ENCODE measurements around the gene PSMC2.

DNA sequence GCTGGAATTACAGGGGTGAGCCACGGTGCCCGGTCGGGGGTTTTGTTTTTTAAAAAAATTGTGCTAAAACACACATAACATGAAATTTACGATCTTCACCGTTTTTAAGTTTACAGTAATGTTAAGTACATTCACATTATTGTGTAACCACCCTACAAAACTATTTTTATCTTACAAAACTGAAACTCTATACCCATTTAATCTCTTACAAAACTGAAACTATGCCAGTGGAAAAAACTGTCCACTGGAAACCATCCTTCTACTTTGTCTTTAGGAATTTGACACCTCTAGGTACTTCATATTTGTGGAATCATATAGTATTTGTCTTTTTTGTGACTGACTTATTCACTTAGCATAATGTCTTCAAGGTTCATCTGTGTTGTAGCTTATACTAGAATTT is 1.0 kb upstream of the PSMC2 start:
- TF ChIP-seq, protein P1, sequence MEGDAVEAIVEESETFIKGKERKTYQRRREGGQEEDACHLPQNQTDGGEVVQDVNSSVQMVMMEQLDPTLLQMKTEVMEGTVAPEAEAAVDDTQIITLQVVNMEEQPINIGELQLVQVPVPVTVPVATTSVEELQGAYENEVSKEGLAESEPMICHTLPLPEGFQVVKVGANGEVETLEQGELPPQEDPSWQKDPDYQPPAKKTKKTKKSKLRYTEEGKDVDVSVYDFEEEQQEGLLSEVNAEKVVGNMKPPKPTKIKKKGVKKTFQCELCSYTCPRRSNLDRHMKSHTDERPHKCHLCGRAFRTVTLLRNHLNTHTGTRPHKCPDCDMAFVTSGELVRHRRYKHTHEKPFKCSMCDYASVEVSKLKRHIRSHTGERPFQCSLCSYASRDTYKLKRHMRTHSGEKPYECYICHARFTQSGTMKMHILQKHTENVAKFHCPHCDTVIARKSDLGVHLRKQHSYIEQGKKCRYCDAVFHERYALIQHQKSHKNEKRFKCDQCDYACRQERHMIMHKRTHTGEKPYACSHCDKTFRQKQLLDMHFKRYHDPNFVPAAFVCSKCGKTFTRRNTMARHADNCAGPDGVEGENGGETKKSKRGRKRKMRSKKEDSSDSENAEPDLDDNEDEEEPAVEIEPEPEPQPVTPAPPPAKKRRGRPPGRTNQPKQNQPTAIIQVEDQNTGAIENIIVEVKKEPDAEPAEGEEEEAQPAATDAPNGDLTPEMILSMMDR (IDR thresholded peaks at IDR 0.05; ENCODE audit: low read length): no peak
- no peak for TF ChIP-seq EZH2 (optimal IDR thresholded peaks at IDR 0.05; ENCODE audit: low read depth, low read length)

All from MM.1S (cell line).